Measurements from ENCODE around the gene ALOX15B. TPM values are rescaled to one million over a fixed set of nuclear protein-coding genes. Genes with fewer than 3 reads are reported as not detected.
"Not testable (repeated sequence)": the region's sequence is repeated elsewhere in the genome, so short reads cannot be mapped to it uniquely, and the experiment has no call there.

The ALOX15B gene
- polyA plus RNA-seq, 3 donors: 1.7 to 2.8 (median 2.0) TPM

- TF ChIP-seq CTCF (IDR thresholded peaks at IDR 0.05): peak; percentile 91
- Mint-ChIP-seq H3K4me3 (no peak overlapping the region), H3K27ac (no peak overlapping the region), H3K4me1 (peaks cover 41% of the 10 kb centered on the region), H3K9me3 (peaks cover 0 to 3% (median 0%) of the 10 kb centered on the region in 7 donors), H3K27me3 (ENCODE audit: low read depth in 3 of 3) (peaks cover 22 to 44% (median 28%) of the 10 kb centered on the region in 3 donors), H3K36me3 (no peaks in the 10 kb centered on the region)
- WGBS (ENCODE audit: insufficient coverage): 0% methylated on average over 1 of the region's 10 CpGs
- Histone ChIP-seq H3K79me2 (ENCODE audit: insufficient read depth, low read length) (no peaks in the 10 kb centered on the region), H3K27ac (ENCODE audit: low read depth in 1 of 2, low read length in 2 of 2) (no peak overlapping the region), H3K4me2 (replicated peaks; ENCODE audit: extremely low read depth, low read length, poor library complexity, severe bottlenecking) (no peak overlapping the region), H2AFZ (ENCODE audit: insufficient read depth, low read depth, low read length, poor library complexity, severe bottlenecking) (no peak overlapping the region), H3K4me1 (ENCODE audit: control insufficient read depth in 1 of 2, insufficient read depth in 2 of 2, low read length in 2 of 2) (peaks cover 37 to 38% of the 10 kb centered on the region in 2 donors), H3K9ac (ENCODE audit: insufficient read depth, low read length, poor library complexity, severe bottlenecking) (no peak overlapping the region), H3K36me3 (replicated peaks in 1 of 2; ENCODE audit: control insufficient read depth in 1 of 2, insufficient read depth in 2 of 2, low read length in 2 of 2) (no peaks in the 10 kb centered on the region), H3K27me3 (ENCODE audit: control insufficient read depth in 2 of 2, insufficient read depth in 2 of 2, low read length in 2 of 2) (peaks cover 9 to 22% of the 10 kb centered on the region in 2 donors), H3K4me3 (replicated peaks in 1 of 3; ENCODE audit: low read depth in 2 of 3, low read length in 3 of 3) (no peak overlapping the region), H3K9me3 (replicated peaks in 1 of 2; ENCODE audit: control insufficient read depth in 1 of 2, insufficient read depth in 1 of 2, low read length in 2 of 2) (no peaks in the 10 kb centered on the region), H4K20me1 (ENCODE audit: insufficient read depth, low read length) (no peaks in the 10 kb centered on the region)
- peak; percentile 55 to 76 (median 67) for DNase-seq
- intact Hi-C loops (cut with micrococcal nuclease): loop anchor here (2.0 to 5.0 kb wide), 3 partner anchors 51 to 241 kb away; no protein-coding TSS in a partner anchor
Measured at GRCh38 chr17:8060274-8060673, 21.4 kb downstream of the ALOX15B start.

- H3K4me3 ChIP-seq (replicated peaks in 1 of 3; ENCODE audit: low read depth in 2 of 3, low read length in 3 of 3); H3K9me3 Mint-ChIP-seq; DNase-seq; H3K9ac ChIP-seq (ENCODE audit: insufficient read depth, low read length, poor library complexity, severe bottlenecking); H3K9me3 ChIP-seq (replicated peaks in 1 of 2; ENCODE audit: control insufficient read depth in 1 of 2, insufficient read depth in 1 of 2, low read length in 2 of 2); H3K79me2 ChIP-seq (ENCODE audit: insufficient read depth, low read length); H2AFZ ChIP-seq (ENCODE audit: insufficient read depth, low read depth, low read length, poor library complexity, severe bottlenecking); H3K36me3 ChIP-seq (replicated peaks in 1 of 2; ENCODE audit: control insufficient read depth in 1 of 2, insufficient read depth in 2 of 2, low read length in 2 of 2); H3K4me2 ChIP-seq (replicated peaks; ENCODE audit: extremely low read depth, low read length, poor library complexity, severe bottlenecking); H3K27ac ChIP-seq (ENCODE audit: low read depth in 1 of 2, low read length in 2 of 2); H3K36me3 Mint-ChIP-seq; H3K27ac Mint-ChIP-seq; H4K20me1 ChIP-seq (ENCODE audit: insufficient read depth, low read length): not testable (repeated sequence)
- peaks cover 9 to 22% of the 10 kb centered on the region in 2 donors for H3K27me3 ChIP-seq (ENCODE audit: control insufficient read depth in 2 of 2, insufficient read depth in 2 of 2, low read length in 2 of 2)
- WGBS (ENCODE audit: insufficient coverage): 96% methylated on average over 7 of the region's 8 CpGs
- intact Hi-C loops (cut with micrococcal nuclease): loop anchor here (2.0 to 5.0 kb wide), 3 partner anchors 49 to 239 kb away; no protein-coding TSS in a partner anchor
- peak overlapping the region in 1 of 2 donors; percentile 63 for H3K4me3 Mint-ChIP-seq
- peaks cover 32% of the 10 kb centered on the region for H3K4me1 Mint-ChIP-seq
- peaks cover 25 to 28% of the 10 kb centered on the region in 2 donors for H3K4me1 ChIP-seq (ENCODE audit: control insufficient read depth in 1 of 2, insufficient read depth in 2 of 2, low read length in 2 of 2)
- H3K27me3 Mint-ChIP-seq (ENCODE audit: low read depth in 3 of 3): peaks cover 22 to 44% (median 28%) of the 10 kb centered on the region in 3 donors
Measured at GRCh38 chr17:8061851-8062250, 23.0 kb downstream of the ALOX15B start.
